Neural cell (in vitro differentiated cells): Measurements from ENCODE around the gene DAAM2. TPM values are rescaled to one million over a fixed set of nuclear protein-coding genes. Genes with fewer than 3 reads are reported as not detected.

Experiments
- H2AFZ ChIP-seq: fragments of 200-600, 300-800 bp; sonication (generic), shearing (Covaris generic); 2 replicates; pipeline ENCODE4 v1.6.0; 2014; ENCODE audit warnings: low read depth, mild to moderate bottlenecking, antibody characterized with exemption, low read length, moderate library complexity
- H3F3A ChIP-seq: fragments of 200-600 bp; shearing (Covaris generic); 2 replicates; pipeline ENCODE4 v1.6.1; 2016; ENCODE audit warnings: mild to moderate bottlenecking, moderate library complexity, mixed read lengths, antibody characterized with exemption, low read length; ENCODE audit not compliant: insufficient read depth, poor library complexity, severe bottlenecking
- H3K27ac ChIP-seq: fragments of 200-600, 300-800 bp; sonication (generic), shearing (Covaris generic); 2 replicates; pipeline ENCODE4 v1.5.1; 2014; ENCODE audit warnings: mild to moderate bottlenecking, low read length, moderate library complexity
- H3K27me3 ChIP-seq: fragments of 300-800, 200-600 bp; sonication (generic), shearing (Covaris generic); 2 replicates; pipeline ENCODE4 v1.6.0; 2014; ENCODE audit warnings: mild to moderate bottlenecking, low read depth, low read length, moderate library complexity; ENCODE audit not compliant: insufficient read depth
- H3K36me3 ChIP-seq: fragments of 300-800, 200-600 bp; sonication (generic), shearing (Covaris generic); 2 replicates; pipeline ENCODE4 v1.5.1; 2014; ENCODE audit warnings: mild to moderate bottlenecking, antibody characterized with exemption, low read length, moderate library complexity; ENCODE audit not compliant: insufficient read depth
- H3K4me2 ChIP-seq: fragments of 300-800, 200-600 bp; sonication (generic), shearing (Covaris generic); 2 replicates; pipeline ENCODE4 v1.6.0; 2014; ENCODE audit warnings: mild to moderate bottlenecking, low read length
- H3K4me3 ChIP-seq: fragments of 300-800, 200-600 bp; sonication (generic), shearing (Covaris generic); 2 replicates; pipeline ENCODE4 v1.5.1; 2014; ENCODE audit warnings: mild to moderate bottlenecking, low read length, moderate library complexity
- H3K79me2 ChIP-seq: fragments of 200-600 bp; shearing (Covaris generic); replicated peaks from 2 replicates; pipeline ENCODE4 v1.6.0; 2014; ENCODE audit warnings: mild to moderate bottlenecking, low read length, moderate library complexity; ENCODE audit not compliant: insufficient read depth
- H3K9ac ChIP-seq: fragments of 300-800, 200-600 bp; sonication (generic), shearing (Covaris generic); 2 replicates; pipeline ENCODE4 v1.6.1; 2016; ENCODE audit warnings: mild to moderate bottlenecking, low read length, mixed read lengths
- H3K9me2 ChIP-seq: fragments of 200-600 bp; shearing (Covaris generic); 2 replicates; pipeline ENCODE4 v1.6.1; 2016; ENCODE audit warnings: mild to moderate bottlenecking, low read length, mixed read lengths; ENCODE audit not compliant: insufficient read depth
- H3K9me3 ChIP-seq: fragments of 200-600, 300-800 bp; sonication (generic), shearing (Covaris generic); 2 replicates; pipeline ENCODE4 v1.6.1; 2016; ENCODE audit warnings: mild to moderate bottlenecking, mixed run types, low read length, moderate library complexity, mixed read lengths
- H4K20me1 ChIP-seq: fragments of 200-600 bp; shearing (Covaris generic); 2 replicates; pipeline ENCODE4 v1.6.1; 2016; ENCODE audit warnings: mild to moderate bottlenecking, mixed run types; ENCODE audit not compliant: insufficient read depth
- CTCF ChIP-seq: fragments of 450-650 bp; IDR thresholded peaks from 2 replicates; pipeline ENCODE4 v1.5.1; 2014; ENCODE audit warnings: antibody characterized with exemption, mild to moderate bottlenecking, moderate library complexity; ENCODE audit not compliant: poor library complexity, severe bottlenecking
- EP300 ChIP-seq: fragments of 450-650 bp; conservative IDR thresholded peaks from 2 replicates; pipeline ENCODE4 v1.6.1; 2014; ENCODE audit warnings: antibody characterized with exemption, mild to moderate bottlenecking, moderate library complexity; ENCODE audit not compliant: poor library complexity, severe bottlenecking
- EZH2 ChIP-seq: fragments of 200-600, 300-800 bp; shearing (Covaris generic), sonication (generic); IDR thresholded peaks from 2 replicates; pipeline ENCODE4 v1.6.1; 2014; ENCODE audit warnings: antibody characterized with exemption, low read length, borderline replicate concordance, mild to moderate bottlenecking; ENCODE audit not compliant: insufficient read depth, poor library complexity, severe bottlenecking
- MXI1 ChIP-seq: fragments of 450-650 bp; conservative IDR thresholded peaks from 2 replicates; pipeline ENCODE4 v1.6.1; 2014; ENCODE audit warnings: antibody characterized with exemption, mild to moderate bottlenecking; ENCODE audit not compliant: poor library complexity, severe bottlenecking
- POLR2AphosphoS5 ChIP-seq: IDR thresholded peaks from 2 replicates; pipeline ENCODE4 v1.6.1; 2012
- RAD21 ChIP-seq: fragments of 450-650 bp; conservative IDR thresholded peaks from 2 replicates; pipeline ENCODE4 v1.6.1; 2014; ENCODE audit warnings: antibody characterized with exemption, mild to moderate bottlenecking, moderate library complexity
- REST ChIP-seq: IDR thresholded peaks from 2 replicates; pipeline ENCODE4 v1.6.1; 2012; ENCODE audit warnings: borderline replicate concordance
- SMC3 ChIP-seq: fragments of 450-650 bp; conservative IDR thresholded peaks from 2 replicates; pipeline ENCODE4 v1.6.1; 2014; ENCODE audit warnings: antibody characterized with exemption, mild to moderate bottlenecking, moderate library complexity; ENCODE audit not compliant: poor library complexity
- TAF1 ChIP-seq: IDR thresholded peaks from 2 replicates; pipeline ENCODE4 v1.6.1; 2012; ENCODE audit warnings: low read depth
- polyA plus RNA-seq: library from polyadenylated mRNA; depleted of rRNA; stranded (reverse); fragments of >200 nt; gene quantifications from 2 replicates; pipeline ENCODE4 v1.2.3, GENCODE V29; 2014

DAAM2 gene
- polyA plus RNA-seq, 1 donor from 2014 or later: 1.2 TPM

- H2AFZ ChIP-seq: no peak overlapping the region
- H3K4me3 ChIP-seq: no peak overlapping the region
- H3K79me2 ChIP-seq: no peaks in the 10 kb centered on the region
- no peak for TF ChIP-seq EP300
- TF ChIP-seq REST: no peak
- TF ChIP-seq POLR2AphosphoS5: no peak
- no peak for TF ChIP-seq SMC3
- no peak for TF ChIP-seq TAF1
- no peak for TF ChIP-seq RAD21
- TF ChIP-seq MXI1: no peak
- TF ChIP-seq EZH2: no peak
- TF ChIP-seq CTCF: no peak
- H3K36me3 ChIP-seq: no peaks in the 10 kb centered on the region
- H3K9me3 ChIP-seq: no peaks in the 10 kb centered on the region
- no peaks in the 10 kb centered on the region for H3K27me3 ChIP-seq
- no peak overlapping the region for H3K27ac ChIP-seq
- H3K9ac ChIP-seq: no peak overlapping the region
- no peaks in the 10 kb centered on the region for H4K20me1 ChIP-seq
- no peaks in the 10 kb centered on the region for H3K9me2 ChIP-seq
- H3K4me2 ChIP-seq: no peak overlapping the region
- H3F3A ChIP-seq: no peaks in the 10 kb centered on the region
Observed at GRCh38 chr6:39849764-39850163, 57.6 kb downstream of the DAAM2 start.

- no peaks in the 10 kb centered on the region for H3K79me2 ChIP-seq
- H4K20me1 ChIP-seq: no peaks in the 10 kb centered on the region
- no peak overlapping the region for H3K9ac ChIP-seq
- no peak overlapping the region for H3K27ac ChIP-seq
- no peak overlapping the region for H3K4me2 ChIP-seq
- no peaks in the 10 kb centered on the region for H3K9me2 ChIP-seq
- H3F3A ChIP-seq: no peaks in the 10 kb centered on the region
- no peaks in the 10 kb centered on the region for H3K36me3 ChIP-seq
- H3K9me3 ChIP-seq: no peaks in the 10 kb centered on the region
- no peaks in the 10 kb centered on the region for H3K27me3 ChIP-seq
- no peak overlapping the region for H2AFZ ChIP-seq
- no peak overlapping the region for H3K4me3 ChIP-seq
- TF ChIP-seq POLR2AphosphoS5 (no peak), MXI1 (no peak), SMC3 (no peak), REST (no peak), CTCF (no peak), TAF1 (no peak), EP300 (no peak), RAD21 (no peak)
Observed at GRCh38 chr6:39850736-39851297, 58.6 kb downstream of the DAAM2 start.
